ENCODE data around the gene STX10. TPM values are rescaled to one million over a fixed set of nuclear protein-coding genes. Genes with fewer than 3 reads are reported as not detected.

STX10 gene
- polyA plus RNA-seq, 1 of the 3 experiments (the other 2 are of a cell fraction): 163 TPM

DNA sequence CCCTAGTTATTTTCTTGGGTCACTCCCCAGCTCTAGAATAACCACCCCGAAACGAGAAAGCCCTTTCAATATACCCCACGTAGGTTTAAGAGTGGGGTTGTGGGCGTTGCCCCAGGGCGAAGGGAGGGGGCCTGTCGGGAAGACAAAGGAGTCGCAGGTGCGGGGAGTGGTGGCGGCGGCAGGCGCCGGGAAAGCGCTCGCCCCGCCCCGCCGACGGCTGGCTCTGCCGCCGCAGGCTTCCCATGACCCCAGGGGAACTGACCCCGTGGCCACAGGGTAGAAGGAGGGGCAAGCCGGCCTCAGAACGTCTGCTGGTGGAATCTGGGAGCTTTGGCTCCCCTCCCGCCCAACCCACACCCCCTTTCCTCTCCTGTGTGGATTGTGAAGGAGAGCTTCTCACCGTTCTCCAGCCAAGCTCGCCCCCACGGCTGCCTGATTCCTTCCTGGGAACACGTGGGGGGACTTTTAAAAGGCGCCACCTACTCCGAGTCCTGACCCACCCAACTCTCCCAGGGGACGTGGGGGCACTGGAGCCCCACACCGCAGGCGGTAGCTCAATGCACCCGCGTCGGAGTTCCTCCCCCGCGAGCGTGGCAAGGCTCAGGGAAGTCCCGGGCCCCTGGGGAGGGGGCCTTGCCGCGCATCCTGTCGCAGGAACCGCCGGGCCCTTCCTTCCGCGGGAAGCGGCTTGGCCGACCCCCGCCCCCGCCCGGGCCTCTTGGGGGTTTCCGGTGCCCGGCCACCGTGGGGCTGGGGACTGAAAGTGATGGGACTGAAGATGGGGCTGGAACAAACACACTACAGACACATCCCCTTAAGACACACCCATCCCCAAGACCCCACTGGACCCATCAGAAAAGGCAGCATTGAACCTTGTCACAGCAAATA, 5.5 kb upstream of the STX10 start:
- H3K27me3 ChIP-seq (ENCODE audit: insufficient read depth): no peaks in the 10 kb centered on the region
- peaks cover 0 to 19% of the 10 kb centered on the region in 2 experiments for H3K36me3 ChIP-seq (replicated peaks in 1 of 2; ENCODE audit: control insufficient read depth in 1 of 2, insufficient read depth in 2 of 2, low read length in 1 of 2)
- TF ChIP-seq RAD21 (IDR thresholded peaks at IDR 0.05; ENCODE audit: low read length) (no peak), YY1 (IDR thresholded peaks at IDR 0.05; ENCODE audit: low read depth) (no peak), RCOR1 (IDR thresholded peaks at IDR 0.05; ENCODE audit: low read length) (no peak), RFX5 (IDR thresholded peaks at IDR 0.05; ENCODE audit: low read length) (no peak), NRF1 (IDR thresholded peaks at IDR 0.05; ENCODE audit: low read depth, low read length) (no peak), CTCF (IDR thresholded peaks at IDR 0.05) (no peak), SMC3 (IDR thresholded peaks at IDR 0.05; ENCODE audit: low read depth, low read length) (no peak), GATA2 (CRISPR knock-in tag; IDR thresholded peaks at IDR 0.05) (no peak), RXRA (IDR thresholded peaks at IDR 0.05; ENCODE audit: borderline replicate concordance, low read depth) (0 out of 2 replicates have a peak, but pooled peaks have one; percentile 17), PBX3 (IDR thresholded peaks at IDR 0.05) (no peak), MEF2A (IDR thresholded peaks at IDR 0.05; ENCODE audit: borderline replicate concordance, low read depth) (no peak), ELF1 (IDR thresholded peaks at IDR 0.05) (peak; percentile 7; the same call in 1 of the 2 replicates)
- TF ChIP-seq, protein P1, sequence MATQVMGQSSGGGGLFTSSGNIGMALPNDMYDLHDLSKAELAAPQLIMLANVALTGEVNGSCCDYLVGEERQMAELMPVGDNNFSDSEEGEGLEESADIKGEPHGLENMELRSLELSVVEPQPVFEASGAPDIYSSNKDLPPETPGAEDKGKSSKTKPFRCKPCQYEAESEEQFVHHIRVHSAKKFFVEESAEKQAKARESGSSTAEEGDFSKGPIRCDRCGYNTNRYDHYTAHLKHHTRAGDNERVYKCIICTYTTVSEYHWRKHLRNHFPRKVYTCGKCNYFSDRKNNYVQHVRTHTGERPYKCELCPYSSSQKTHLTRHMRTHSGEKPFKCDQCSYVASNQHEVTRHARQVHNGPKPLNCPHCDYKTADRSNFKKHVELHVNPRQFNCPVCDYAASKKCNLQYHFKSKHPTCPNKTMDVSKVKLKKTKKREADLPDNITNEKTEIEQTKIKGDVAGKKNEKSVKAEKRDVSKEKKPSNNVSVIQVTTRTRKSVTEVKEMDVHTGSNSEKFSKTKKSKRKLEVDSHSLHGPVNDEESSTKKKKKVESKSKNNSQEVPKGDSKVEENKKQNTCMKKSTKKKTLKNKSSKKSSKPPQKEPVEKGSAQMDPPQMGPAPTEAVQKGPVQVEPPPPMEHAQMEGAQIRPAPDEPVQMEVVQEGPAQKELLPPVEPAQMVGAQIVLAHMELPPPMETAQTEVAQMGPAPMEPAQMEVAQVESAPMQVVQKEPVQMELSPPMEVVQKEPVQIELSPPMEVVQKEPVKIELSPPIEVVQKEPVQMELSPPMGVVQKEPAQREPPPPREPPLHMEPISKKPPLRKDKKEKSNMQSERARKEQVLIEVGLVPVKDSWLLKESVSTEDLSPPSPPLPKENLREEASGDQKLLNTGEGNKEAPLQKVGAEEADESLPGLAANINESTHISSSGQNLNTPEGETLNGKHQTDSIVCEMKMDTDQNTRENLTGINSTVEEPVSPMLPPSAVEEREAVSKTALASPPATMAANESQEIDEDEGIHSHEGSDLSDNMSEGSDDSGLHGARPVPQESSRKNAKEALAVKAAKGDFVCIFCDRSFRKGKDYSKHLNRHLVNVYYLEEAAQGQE (IDR thresholded peaks at IDR 0.05; ENCODE audit: low read depth, low read length): no peak
- H4K20me1 ChIP-seq (ENCODE audit: insufficient read depth): peaks cover 25% of the 10 kb centered on the region
- H3K27ac ChIP-seq (ENCODE audit: low read depth in 2 of 2, low read length in 1 of 2): peak overlapping the region; percentile 47 to 99
- H3K9me3 ChIP-seq: no peaks in the 10 kb centered on the region
- WGBS (ENCODE audit: low lambda C conversion rate): 24% methylated on average over 32 of the region's 55 CpGs
- H2AFZ ChIP-seq (ENCODE audit: low read depth): no peak overlapping the region
- H3K4me3 ChIP-seq (ENCODE audit: low read depth in 2 of 2, low read length in 1 of 2): peak overlapping the region; percentile 76 to 90
- H3K9me2 ChIP-seq: no peaks in the 10 kb centered on the region
- H3K4me1 ChIP-seq (ENCODE audit: control insufficient read depth in 1 of 2, insufficient read depth in 2 of 2, low read depth in 1 of 2, low read length in 1 of 2): peaks cover 4 to 20% of the 10 kb centered on the region in 2 experiments; a peak in 1 of 4 replicates
- CTCF ChIA-PET: interaction anchor here (1.1 to 2.2 kb wide), 6 partner anchors 9 to 190 kb away, joined by 3 to 9 read pairs (median 6); no protein-coding TSS in a partner anchor
- peaks cover 47% of the 10 kb centered on the region for H3F3A ChIP-seq (replicated peaks; ENCODE audit: insufficient read depth)
- peaks cover 39% of the 10 kb centered on the region for H3K79me2 ChIP-seq (ENCODE audit: insufficient read depth)
- peak overlapping the region; percentile 98 for H3K4me2 ChIP-seq
- DNase-seq: peak; percentile 63
- POLR2A ChIA-PET: interaction anchor here (0.7 to 2.8 kb wide), 4 partner anchors 8 to 190 kb away, joined by 3 to 24 read pairs (median 4); no protein-coding TSS in a partner anchor
- peak overlapping the region; percentile 93 for H3K9ac ChIP-seq
